Adipocyte (in vitro differentiated cells): ENCODE results near the gene HOXC11.

Source experiments
- DNase-seq: peaks from one replicate; pipeline ENCODE4 v3.0.0-alpha.2; 2015; ENCODE audit warnings: low read depth
- H3K27me3 ChIP-seq: replicated peaks from 2 replicates; pipeline ENCODE4 v1.7.0; 2013; ENCODE audit warnings: mild to moderate bottlenecking, low read length, moderate library complexity; ENCODE audit not compliant: control insufficient read depth, insufficient read depth
- H3K36me3 ChIP-seq: 2 replicates; pipeline ENCODE4 v1.7.0; 2013; ENCODE audit warnings: low read length, mild to moderate bottlenecking, moderate library complexity; ENCODE audit not compliant: control insufficient read depth, insufficient read depth, severe bottlenecking
- H3K4me1 ChIP-seq: 2 replicates; pipeline ENCODE4 v1.7.0; 2013; ENCODE audit warnings: mild to moderate bottlenecking, low read length, moderate library complexity; ENCODE audit not compliant: control insufficient read depth, insufficient read depth
- H3K4me3 ChIP-seq: 2 replicates; pipeline ENCODE4 v1.7.0; 2013; ENCODE audit warnings: mild to moderate bottlenecking, low read length, moderate library complexity
- H3K9ac ChIP-seq: 2 replicates; pipeline ENCODE4 v1.7.0; 2013; ENCODE audit warnings: mild to moderate bottlenecking, low read length, moderate library complexity
- H3K9me3 ChIP-seq: 2 replicates; pipeline ENCODE4 v1.7.0; 2013; ENCODE audit warnings: mild to moderate bottlenecking, low read length, moderate library complexity; ENCODE audit not compliant: control insufficient read depth

HOXC11 gene

GRCh38 chr12:54015018-54015931 lies 42.3 kb downstream of the HOXC11 start:
- peak overlapping the region; percentile 98 for H3K4me3 ChIP-seq
- no peak for DNase-seq
- peaks cover 48% of the 10 kb centered on the region for H3K4me1 ChIP-seq
- no peaks in the 10 kb centered on the region for H3K36me3 ChIP-seq
- H3K27me3 ChIP-seq, result no peaks in the 10 kb centered on the region
- peak overlapping the region; percentile 99 for H3K9ac ChIP-seq
- no peaks in the 10 kb centered on the region for H3K9me3 ChIP-seq

- no peak for DNase-seq
- Histone ChIP-seq H3K36me3 (no peaks in the 10 kb centered on the region), H3K9me3 (no peaks in the 10 kb centered on the region), H3K4me1 (peaks cover 52% of the 10 kb centered on the region), H3K9ac (peak overlapping the region; percentile 99), H3K4me3 (peak overlapping the region; percentile 98), H3K27me3 (no peaks in the 10 kb centered on the region)
Measured at GRCh38 chr12:54016051-54016450, 43.1 kb downstream of the HOXC11 start.

GRCh38 chr12:54016478-54016964 lies 43.6 kb downstream of the HOXC11 start:
- Histone ChIP-seq H3K9me3 (no peaks in the 10 kb centered on the region), H3K36me3 (no peaks in the 10 kb centered on the region), H3K9ac (peak overlapping the region; percentile 99), H3K4me1 (peaks cover 53% of the 10 kb centered on the region), H3K4me3 (peak overlapping the region; percentile 98), H3K27me3 (no peaks in the 10 kb centered on the region)
- DNase-seq, result no peak

GRCh38 chr12:54017027-54017788 lies 44.3 kb downstream of the HOXC11 start:
- DNase-seq, result no peak
- H3K27me3 ChIP-seq, result no peaks in the 10 kb centered on the region

GRCh38 chr12:54017878-54018467 lies 45.0 kb downstream of the HOXC11 start:
- H3K27me3 ChIP-seq, result no peaks in the 10 kb centered on the region
- peaks cover 56% of the 10 kb centered on the region for H3K4me1 ChIP-seq
- H3K9me3 ChIP-seq, result no peaks in the 10 kb centered on the region
- H3K9ac ChIP-seq, result peak overlapping the region; percentile 99
- peak; percentile 61 for DNase-seq
- H3K36me3 ChIP-seq, result no peaks in the 10 kb centered on the region
- peak overlapping the region; percentile 98 for H3K4me3 ChIP-seq

More at GRCh38 chr12:54017027-54017788, 44.3 kb downstream of the HOXC11 start:
- H3K36me3 ChIP-seq, result no peaks in the 10 kb centered on the region
- peaks cover 56% of the 10 kb centered on the region for H3K4me1 ChIP-seq
- H3K9ac ChIP-seq, result peak overlapping the region; percentile 99
- H3K4me3 ChIP-seq, result peak overlapping the region; percentile 98
- no peaks in the 10 kb centered on the region for H3K9me3 ChIP-seq

- Histone ChIP-seq H3K27me3 (no peaks in the 10 kb centered on the region), H3K9me3 (no peaks in the 10 kb centered on the region), H3K4me3 (peak overlapping the region; percentile 98)
Measured at GRCh38 chr12:54018468-54018984, 45.6 kb downstream of the HOXC11 start.

GRCh38 chr12:54019091-54019811 lies 46.3 kb downstream of the HOXC11 start:
- peak overlapping the region; percentile 99 for H3K9ac ChIP-seq
- H3K27me3 ChIP-seq, result no peaks in the 10 kb centered on the region
- no peaks in the 10 kb centered on the region for H3K36me3 ChIP-seq
- peak overlapping the region; percentile 98 for H3K4me3 ChIP-seq
- peaks cover 58% of the 10 kb centered on the region for H3K4me1 ChIP-seq
- DNase-seq, result no peak
- no peaks in the 10 kb centered on the region for H3K9me3 ChIP-seq

More at GRCh38 chr12:54018468-54018984, 45.6 kb downstream of the HOXC11 start:
- Histone ChIP-seq H3K4me1 (peaks cover 56% of the 10 kb centered on the region), H3K9ac (peak overlapping the region; percentile 99), H3K36me3 (no peaks in the 10 kb centered on the region)
- DNase-seq, result no peak

- no peak for DNase-seq
- Histone ChIP-seq H3K4me1 (peaks cover 59% of the 10 kb centered on the region), H3K4me3 (peak overlapping the region; percentile 82), H3K9ac (peak overlapping the region; percentile 99), H3K27me3 (no peaks in the 10 kb centered on the region), H3K36me3 (no peaks in the 10 kb centered on the region), H3K9me3 (no peaks in the 10 kb centered on the region)
Measured at GRCh38 chr12:54019924-54020590, 47.1 kb downstream of the HOXC11 start.

GRCh38 chr12:54020591-54021405 lies 47.9 kb downstream of the HOXC11 start:
- Histone ChIP-seq H3K4me1 (peaks cover 59% of the 10 kb centered on the region), H3K9me3 (no peaks in the 10 kb centered on the region), H3K9ac (peak overlapping the region; percentile 99), H3K36me3 (no peaks in the 10 kb centered on the region), H3K27me3 (no peaks in the 10 kb centered on the region), H3K4me3 (peak overlapping the region; percentile 82)
- DNase-seq, result no peak
